Left hindlimb (tissue), 1 donor: ENCODE results near the gene GIGYF2.
"Not testable (repeated sequence)": the region's sequence is repeated elsewhere in the genome, so short reads cannot be mapped to it uniquely, and the experiment has no call there.

Source experiments
- DNase-seq: peaks from one replicate; pipeline ENCODE4 v3.0.0-alpha.2; 2018

The GIGYF2 gene

GRCh38 chr2:232697059-232697806 is at the start of gene GIGYF2:
Gene GIGYF2 (plus strand): TSS chr2:232697331. CDS start chr2:232735198, 37,867 bp downstream.
- DNase-seq, result peak; percentile 99

GRCh38 chr2:232649033-232649432 is 48.1 kb upstream of the GIGYF2 start:
- no peak for DNase-seq

- no peak for DNase-seq
These were observed 44.7 kb upstream of the GIGYF2 start for GRCh38 chr2:232652505-232652851.

GRCh38 chr2:232653441-232653840 is 43.7 kb upstream of the GIGYF2 start:
- DNase-seq, result no peak

DNA sequence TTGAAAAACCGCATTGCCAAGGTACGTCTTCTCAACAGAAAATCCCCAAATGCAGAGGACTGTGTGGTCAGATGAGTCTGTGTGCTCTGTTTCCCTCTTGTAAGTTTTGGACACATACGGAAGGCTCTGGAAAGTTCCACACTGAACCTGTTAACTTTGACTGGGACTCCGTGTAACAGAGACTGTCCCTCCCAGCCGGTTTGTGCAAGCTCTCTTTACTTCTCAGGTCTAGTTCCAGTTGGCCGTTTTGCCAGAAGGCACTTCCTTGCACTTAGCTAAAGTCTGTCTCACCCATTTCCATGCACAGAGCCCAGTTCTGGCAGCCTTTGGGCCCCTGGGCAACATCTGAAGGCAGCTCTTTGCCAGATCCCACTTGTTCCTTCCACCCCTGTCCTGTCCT is 41.7 kb upstream of the GIGYF2 start:
- no peak for DNase-seq

- no peak for DNase-seq
These were observed 38.8 kb upstream of the GIGYF2 start for GRCh38 chr2:232658217-232658785.

DNA sequence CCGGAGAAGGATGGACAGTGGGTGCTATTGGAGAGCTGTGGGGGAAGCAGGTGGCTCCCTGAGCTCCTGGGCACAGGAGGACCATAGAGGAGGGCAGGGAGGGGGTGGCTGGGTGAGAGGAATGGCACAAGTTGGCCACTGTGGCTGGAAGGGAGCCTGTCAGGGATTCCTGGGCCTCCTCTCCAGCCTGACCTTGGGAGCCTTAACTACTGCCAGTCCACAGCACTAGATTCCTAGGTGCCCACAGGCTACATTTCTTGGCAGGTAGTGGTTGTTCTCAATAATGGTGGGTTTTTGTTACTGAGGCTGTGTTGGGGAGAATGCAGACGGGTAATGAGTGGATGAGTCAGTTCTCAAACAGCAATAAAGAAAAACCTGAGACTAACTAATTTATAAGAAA is 37.8 kb upstream of the GIGYF2 start:
- no peak for DNase-seq

DNA sequence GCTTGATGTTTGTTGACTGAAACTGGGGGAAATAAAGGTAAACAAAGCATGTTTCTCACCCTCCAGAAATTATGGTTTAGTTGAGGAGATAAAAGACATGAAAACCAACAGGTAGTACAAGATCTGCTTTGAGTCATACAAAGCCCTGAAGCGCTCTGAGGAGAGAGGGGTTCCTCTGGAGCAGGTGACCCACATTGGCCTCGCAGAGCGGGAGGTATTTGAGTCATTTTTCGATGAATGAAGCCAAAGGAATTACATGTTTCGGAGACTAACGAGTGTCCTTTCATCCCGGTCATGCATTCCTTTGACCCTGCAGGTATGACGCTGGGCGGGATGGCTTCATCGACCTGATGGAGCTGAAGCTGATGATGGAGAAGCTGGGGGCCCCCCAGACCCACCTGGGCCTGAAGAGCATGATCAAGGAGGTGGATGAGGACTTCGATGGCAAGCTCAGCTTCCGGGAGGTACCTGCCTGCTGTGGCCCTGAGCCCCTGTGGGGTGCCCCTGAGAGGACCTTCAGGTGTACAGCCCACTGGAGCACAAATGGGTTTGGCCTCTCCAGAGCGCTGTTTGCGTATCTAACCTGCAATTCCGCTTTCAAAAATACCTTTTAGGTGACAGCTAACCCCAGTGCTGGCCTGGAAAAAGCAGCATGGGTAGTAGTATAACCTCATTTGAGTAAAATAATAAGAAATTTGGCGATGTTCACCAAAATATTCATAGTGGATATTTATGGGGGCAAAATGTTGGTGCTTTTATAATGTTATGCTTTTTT is 34.5 kb upstream of the GIGYF2 start:
- no peak for DNase-seq

- no peak for DNase-seq
These were observed 30.9 kb upstream of the GIGYF2 start for GRCh38 chr2:232666051-232666805.

- DNase-seq, result no peak
These were observed 29.0 kb upstream of the GIGYF2 start for GRCh38 chr2:232667989-232668583.

- DNase-seq, result no peak
These were observed 28.2 kb upstream of the GIGYF2 start for GRCh38 chr2:232668805-232669444.

DNA sequence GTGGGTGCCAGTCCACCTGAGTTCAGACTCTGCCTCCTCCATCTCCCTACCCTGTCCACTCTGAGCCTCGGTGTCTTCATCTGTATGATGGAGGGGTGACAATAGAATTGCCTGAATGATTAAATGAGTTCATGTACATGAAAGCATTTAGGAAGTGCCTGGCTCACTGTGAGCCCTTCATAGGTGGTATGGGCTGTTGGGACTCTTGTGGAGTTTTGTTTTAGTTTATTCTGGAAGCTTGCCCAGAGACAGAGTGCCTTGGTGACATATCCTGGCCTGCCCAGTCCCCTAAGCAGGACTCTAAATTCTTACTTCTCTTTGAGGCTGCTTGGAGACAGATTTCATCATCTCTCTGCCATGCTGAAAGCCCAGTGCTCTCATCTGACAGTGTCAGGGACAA is 24.5 kb upstream of the GIGYF2 start:
- DNase-seq, result no peak

DNA sequence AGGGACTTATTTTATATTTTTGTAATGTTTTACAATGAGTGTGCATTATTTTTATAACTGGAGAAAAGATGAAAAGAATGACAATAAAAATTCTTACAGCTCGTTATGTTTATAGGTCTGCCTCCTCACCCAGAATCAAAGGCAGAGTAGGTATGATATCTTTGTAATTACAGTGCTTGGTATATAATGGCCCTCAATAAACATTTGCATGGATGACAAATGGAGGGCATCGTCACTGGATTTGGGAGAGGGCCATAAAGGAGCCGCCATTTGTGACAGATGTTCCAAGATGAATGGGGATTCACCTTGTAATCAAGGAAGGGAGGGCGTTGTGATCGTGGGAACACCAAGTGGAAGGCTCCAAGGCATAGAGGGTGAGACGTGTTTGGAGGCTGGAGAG is 22.6 kb upstream of the GIGYF2 start:
- DNase-seq, result no peak

GRCh38 chr2:232675381-232675780 is 21.8 kb upstream of the GIGYF2 start:
- no peak for DNase-seq

- DNase-seq, result no peak
These were observed 17.1 kb upstream of the GIGYF2 start for GRCh38 chr2:232680006-232680405.

GRCh38 chr2:232681527-232681926 is 15.6 kb upstream of the GIGYF2 start:
- no peak for DNase-seq

DNA sequence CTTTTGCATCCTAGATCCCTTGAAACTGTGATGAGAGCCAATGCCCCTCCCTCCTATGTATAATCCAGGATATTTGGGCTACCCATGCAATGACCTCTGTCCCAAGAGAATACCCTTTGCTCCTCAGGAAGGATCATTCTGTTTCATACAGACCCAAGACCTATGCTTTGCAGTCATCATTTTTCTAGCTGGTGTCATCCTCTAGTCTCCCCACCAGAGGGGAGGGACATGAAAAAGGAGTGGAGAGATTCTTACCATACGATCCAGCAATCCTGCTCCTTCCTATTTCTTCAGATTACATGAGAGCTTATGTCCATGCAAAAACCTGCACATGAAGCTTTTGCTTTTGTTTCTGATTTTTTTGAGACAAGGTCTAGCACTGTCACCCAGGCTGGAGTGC is 13.8 kb upstream of the GIGYF2 start:
- no peak for DNase-seq

- DNase-seq, result not testable (repeated sequence)
These were observed 11.7 kb upstream of the GIGYF2 start for GRCh38 chr2:232685391-232685790.

GRCh38 chr2:232687382-232688160 is 9.6 kb upstream of the GIGYF2 start:
- no peak for DNase-seq

GRCh38 chr2:232688201-232688600 is 8.9 kb upstream of the GIGYF2 start:
- no peak for DNase-seq

- DNase-seq, result peak; percentile 45
These were observed 7.8 kb upstream of the GIGYF2 start for GRCh38 chr2:232689152-232689910.
